GM23248 (cell line): Measurements from ENCODE around the gene TBXAS1.

ENCODE experiments used
- EZH2 ChIP-seq: fragments of 200-600 bp; sonication (generic); IDR thresholded peaks from 2 replicates; pipeline ENCODE4 v1.6.1; 2018; ENCODE audit warnings: antibody characterized with exemption, mild to moderate bottlenecking; ENCODE audit not compliant: insufficient read depth, poor library complexity, severe bottlenecking
- EZH2phosphoT487 ChIP-seq: fragments of 200-600 bp; sonication (generic); IDR thresholded peaks from 2 replicates; pipeline ENCODE4 v1.6.1; 2018; ENCODE audit warnings: antibody characterized with exemption, moderate library complexity, mild to moderate bottlenecking, low read depth; ENCODE audit not compliant: insufficient read depth

DNA sequence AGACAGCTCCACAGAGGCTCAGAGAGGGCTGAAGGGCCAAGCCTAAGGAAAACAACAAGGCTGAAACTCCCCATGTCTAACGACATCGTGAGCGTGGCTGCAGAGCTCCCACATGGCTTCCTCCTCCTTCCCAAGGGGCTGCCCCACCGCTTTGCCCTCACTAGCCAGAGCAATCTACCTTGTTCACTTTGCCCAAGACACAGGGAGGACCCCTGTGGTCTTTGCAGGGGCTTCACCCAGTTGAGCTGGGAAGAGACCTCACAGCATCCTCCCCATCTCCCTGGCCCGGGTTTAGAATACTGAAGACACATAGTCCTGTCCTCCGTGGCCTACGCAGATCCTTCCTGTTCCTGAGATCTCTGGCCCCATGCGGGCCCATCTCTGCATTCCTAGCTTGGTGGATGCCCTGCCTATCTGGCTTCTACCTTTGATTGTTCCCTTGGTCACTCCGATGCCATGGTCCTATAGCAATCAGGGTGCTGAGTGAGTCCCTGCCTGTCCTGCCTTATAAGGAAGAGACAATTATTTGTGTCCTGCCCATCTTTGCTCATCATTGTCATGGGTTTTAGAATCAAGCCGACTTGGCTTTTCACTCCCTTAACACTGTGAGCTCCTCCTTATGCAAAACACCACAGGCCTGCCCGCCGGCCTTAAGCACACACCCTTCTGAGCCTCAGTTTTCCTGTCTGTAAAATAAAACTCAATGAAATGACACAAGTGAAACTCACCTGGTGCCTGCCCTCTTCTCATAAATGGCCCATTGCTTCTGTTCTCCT, 160.5 kb downstream of the TBXAS1 start:
- TF ChIP-seq EZH2phosphoT487 (no peak), EZH2 (no peak)
